HFFc6 (cell line): ENCODE measurements around the gene MAB21L2. TPM values are rescaled to one million over a fixed set of nuclear protein-coding genes. Genes with fewer than 3 reads are reported as not detected.

Experiments used
- DNase-seq: peaks from one replicate; pipeline ENCODE4 v3.0.0-alpha.2; 2018
- H3K27ac Mint-ChIP-seq: 2 replicates; pipeline ENCODE4 v1.8.0; 2020; ENCODE audit warnings: mild to moderate bottlenecking, mixed read lengths
- H3K27me3 Mint-ChIP-seq: 2 replicates; pipeline ENCODE4 v1.8.0; 2021; ENCODE audit warnings: mild to moderate bottlenecking, moderate library complexity, mixed read lengths; ENCODE audit not compliant: insufficient read depth
- H3K36me3 Mint-ChIP-seq: 2 replicates; pipeline ENCODE4 v1.8.0; 2021; ENCODE audit warnings: low read depth, mixed read lengths
- H3K4me1 Mint-ChIP-seq: 2 replicates; pipeline ENCODE4 v1.8.0; 2020; ENCODE audit warnings: low read depth, mixed read lengths
- H3K4me3 Mint-ChIP-seq: 2 replicates; pipeline ENCODE4 v1.8.0; 2020; ENCODE audit warnings: mild to moderate bottlenecking, moderate library complexity, mixed read lengths
- H3K9me3 Mint-ChIP-seq: 2 replicates; pipeline ENCODE4 v1.8.0; 2020; ENCODE audit warnings: mild to moderate bottlenecking, mixed read lengths
- CTCF ChIP-seq: fragments of 200-600 bp; sonication (generic); IDR thresholded peaks from 2 replicates; pipeline ENCODE4 v1.5.0; 2021; ENCODE audit warnings: antibody characterized with exemption, mild to moderate bottlenecking
- total RNA-seq, 6 experiments: library from RNA; stranded (reverse); fragmentation: NEBNext Ultra II Directional; extraction: Animal tissue kit (Norgen Biotek cat#: 25700); gene quantifications; 2 replicates in 1 of 6; 3 replicates in 5 of 6; pipeline ENCODE4 v1.2.3, GENCODE V29; 2021

MAB21L2 gene
- total RNA-seq, 6 experiments from 2014 or later: not detected

- Mint-ChIP-seq H3K36me3 (no peaks in the 10 kb centered on the region), H3K4me3 (no peak overlapping the region), H3K27me3 (no peaks in the 10 kb centered on the region), H3K27ac (no peak overlapping the region), H3K9me3 (no peaks in the 10 kb centered on the region), H3K4me1 (0 out of 2 replicates have a peak, but pooled peaks cover 4% of the 10 kb centered on the region)
- TF ChIP-seq CTCF: no peak
- no peak for DNase-seq
Observed at GRCh38 chr4:150591904-150592303, 10.0 kb downstream of the MAB21L2 start.

GRCh38 chr4:150593996-150594395 lies 12.0 kb downstream of the MAB21L2 start:
- H3K4me3 Mint-ChIP-seq: no peak overlapping the region
- no peaks in the 10 kb centered on the region for H3K9me3 Mint-ChIP-seq
- peak; percentile 7 for DNase-seq
- H3K4me1 Mint-ChIP-seq: 0 out of 2 replicates have a peak, but pooled peaks cover 4% of the 10 kb centered on the region
- H3K27ac Mint-ChIP-seq: no peak overlapping the region
- no peaks in the 10 kb centered on the region for H3K36me3 Mint-ChIP-seq
- H3K27me3 Mint-ChIP-seq: no peaks in the 10 kb centered on the region
- peak; percentile 64 for TF ChIP-seq CTCF

DNA sequence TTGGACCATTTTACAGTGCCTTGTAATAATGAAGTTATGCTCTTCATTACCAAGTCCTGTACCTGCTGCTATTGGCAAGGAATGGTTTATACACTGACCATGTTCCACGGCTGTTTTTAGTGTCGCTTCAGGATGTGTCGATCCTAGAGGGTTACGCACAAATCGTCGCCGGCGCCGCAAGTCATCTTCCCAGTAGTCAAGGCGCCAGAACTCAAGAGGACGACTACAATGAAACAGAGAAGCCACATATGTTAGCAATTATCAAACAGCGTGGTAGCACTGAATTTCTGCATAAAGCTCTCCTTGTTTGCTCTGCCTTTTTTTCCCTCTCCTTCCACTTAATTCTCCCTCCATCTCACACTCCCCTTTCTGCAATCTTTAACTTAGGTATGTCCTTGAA lies 17.0 kb downstream of the MAB21L2 start:
- no peak for DNase-seq
- H3K27ac Mint-ChIP-seq: no peak overlapping the region
- no peak overlapping the region for H3K4me3 Mint-ChIP-seq
- TF ChIP-seq CTCF: no peak
- no peaks in the 10 kb centered on the region for H3K9me3 Mint-ChIP-seq
- no peaks in the 10 kb centered on the region for H3K4me1 Mint-ChIP-seq
- no peaks in the 10 kb centered on the region for H3K27me3 Mint-ChIP-seq
- no peaks in the 10 kb centered on the region for H3K36me3 Mint-ChIP-seq

- H3K9me3 Mint-ChIP-seq: no peaks in the 10 kb centered on the region
- H3K36me3 Mint-ChIP-seq: no peaks in the 10 kb centered on the region
- DNase-seq: no peak
- no peak overlapping the region for H3K27ac Mint-ChIP-seq
- no peak overlapping the region for H3K4me3 Mint-ChIP-seq
- H3K27me3 Mint-ChIP-seq: no peaks in the 10 kb centered on the region
- TF ChIP-seq CTCF: no peak
- H3K4me1 Mint-ChIP-seq: no peaks in the 10 kb centered on the region
Observed at GRCh38 chr4:150599547-150599946, 17.6 kb downstream of the MAB21L2 start.

GRCh38 chr4:150600812-150601445 lies 19.0 kb downstream of the MAB21L2 start:
- H3K4me1 Mint-ChIP-seq: no peaks in the 10 kb centered on the region
- no peak overlapping the region for H3K4me3 Mint-ChIP-seq
- H3K36me3 Mint-ChIP-seq: no peaks in the 10 kb centered on the region
- no peak for DNase-seq
- H3K27ac Mint-ChIP-seq: no peak overlapping the region
- no peaks in the 10 kb centered on the region for H3K9me3 Mint-ChIP-seq
- no peaks in the 10 kb centered on the region for H3K27me3 Mint-ChIP-seq
- no peak for TF ChIP-seq CTCF
